ENCODE measurements around the gene STAB1.

The STAB1 gene, protein sequence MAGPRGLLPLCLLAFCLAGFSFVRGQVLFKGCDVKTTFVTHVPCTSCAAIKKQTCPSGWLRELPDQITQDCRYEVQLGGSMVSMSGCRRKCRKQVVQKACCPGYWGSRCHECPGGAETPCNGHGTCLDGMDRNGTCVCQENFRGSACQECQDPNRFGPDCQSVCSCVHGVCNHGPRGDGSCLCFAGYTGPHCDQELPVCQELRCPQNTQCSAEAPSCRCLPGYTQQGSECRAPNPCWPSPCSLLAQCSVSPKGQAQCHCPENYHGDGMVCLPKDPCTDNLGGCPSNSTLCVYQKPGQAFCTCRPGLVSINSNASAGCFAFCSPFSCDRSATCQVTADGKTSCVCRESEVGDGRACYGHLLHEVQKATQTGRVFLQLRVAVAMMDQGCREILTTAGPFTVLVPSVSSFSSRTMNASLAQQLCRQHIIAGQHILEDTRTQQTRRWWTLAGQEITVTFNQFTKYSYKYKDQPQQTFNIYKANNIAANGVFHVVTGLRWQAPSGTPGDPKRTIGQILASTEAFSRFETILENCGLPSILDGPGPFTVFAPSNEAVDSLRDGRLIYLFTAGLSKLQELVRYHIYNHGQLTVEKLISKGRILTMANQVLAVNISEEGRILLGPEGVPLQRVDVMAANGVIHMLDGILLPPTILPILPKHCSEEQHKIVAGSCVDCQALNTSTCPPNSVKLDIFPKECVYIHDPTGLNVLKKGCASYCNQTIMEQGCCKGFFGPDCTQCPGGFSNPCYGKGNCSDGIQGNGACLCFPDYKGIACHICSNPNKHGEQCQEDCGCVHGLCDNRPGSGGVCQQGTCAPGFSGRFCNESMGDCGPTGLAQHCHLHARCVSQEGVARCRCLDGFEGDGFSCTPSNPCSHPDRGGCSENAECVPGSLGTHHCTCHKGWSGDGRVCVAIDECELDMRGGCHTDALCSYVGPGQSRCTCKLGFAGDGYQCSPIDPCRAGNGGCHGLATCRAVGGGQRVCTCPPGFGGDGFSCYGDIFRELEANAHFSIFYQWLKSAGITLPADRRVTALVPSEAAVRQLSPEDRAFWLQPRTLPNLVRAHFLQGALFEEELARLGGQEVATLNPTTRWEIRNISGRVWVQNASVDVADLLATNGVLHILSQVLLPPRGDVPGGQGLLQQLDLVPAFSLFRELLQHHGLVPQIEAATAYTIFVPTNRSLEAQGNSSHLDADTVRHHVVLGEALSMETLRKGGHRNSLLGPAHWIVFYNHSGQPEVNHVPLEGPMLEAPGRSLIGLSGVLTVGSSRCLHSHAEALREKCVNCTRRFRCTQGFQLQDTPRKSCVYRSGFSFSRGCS (N-terminal part only)

DNA sequence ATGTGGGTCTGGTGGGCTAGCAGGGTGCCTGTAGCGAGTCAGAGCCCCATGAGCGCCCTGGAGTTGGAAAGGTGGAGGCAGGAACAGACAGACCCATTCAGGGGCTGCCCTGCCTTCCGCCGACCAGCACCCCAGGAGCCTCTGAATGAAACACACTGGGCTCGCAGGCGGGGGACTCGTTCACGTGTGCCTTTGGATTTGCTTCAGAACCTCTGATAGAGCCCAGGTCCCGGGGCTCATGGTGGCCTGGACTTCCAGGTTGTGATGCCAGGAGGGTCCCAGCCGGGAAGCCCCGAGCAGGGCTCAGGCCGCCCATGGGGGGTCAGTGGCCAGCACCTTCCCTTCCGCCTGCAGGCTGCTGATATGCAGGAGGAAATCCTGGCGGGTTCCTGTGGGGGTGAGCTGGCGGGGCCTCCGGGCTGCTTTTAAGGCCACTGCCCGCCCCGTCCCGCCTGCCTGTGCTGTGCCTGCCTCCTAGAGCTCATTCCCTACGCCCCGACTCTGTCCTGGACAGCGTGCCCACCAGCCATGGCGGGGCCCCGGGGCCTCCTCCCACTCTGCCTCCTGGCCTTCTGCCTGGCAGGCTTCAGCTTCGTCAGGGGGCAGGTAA lies at the start of gene STAB1:
Gene STAB1, plus strand, starts transcription at position 453 of the 610 bp plus-strand sequence. Its CDS starts 76 bp downstream, at position 529.
- in situ Hi-C loops (cut with MboI; ENCODE audit: low sequenced_read_pairs): no loop called here

DNA sequence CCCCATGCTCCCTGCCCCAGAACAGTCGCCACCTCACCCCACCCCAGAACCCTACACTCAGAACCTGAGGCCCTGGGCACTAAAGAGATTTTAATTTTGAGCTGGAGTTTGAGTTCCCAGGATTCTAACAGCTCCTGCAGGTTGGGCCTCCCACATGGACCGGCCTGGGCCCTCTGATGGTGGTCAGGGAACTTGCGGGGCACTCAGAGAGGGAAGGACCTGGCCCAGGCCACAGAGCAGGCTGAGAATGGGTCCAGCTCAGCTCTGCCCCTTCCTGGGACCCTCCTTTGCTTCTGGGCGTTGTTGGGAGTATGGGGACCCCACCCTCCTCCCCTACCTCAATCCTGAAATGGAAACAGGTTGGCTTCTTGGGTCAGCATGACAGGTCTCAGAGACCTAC lies 49.1 kb upstream of the STAB1 start:
- in situ Hi-C loops (cut with MboI; ENCODE audit: low sequenced_read_pairs): no loop called here

DNA sequence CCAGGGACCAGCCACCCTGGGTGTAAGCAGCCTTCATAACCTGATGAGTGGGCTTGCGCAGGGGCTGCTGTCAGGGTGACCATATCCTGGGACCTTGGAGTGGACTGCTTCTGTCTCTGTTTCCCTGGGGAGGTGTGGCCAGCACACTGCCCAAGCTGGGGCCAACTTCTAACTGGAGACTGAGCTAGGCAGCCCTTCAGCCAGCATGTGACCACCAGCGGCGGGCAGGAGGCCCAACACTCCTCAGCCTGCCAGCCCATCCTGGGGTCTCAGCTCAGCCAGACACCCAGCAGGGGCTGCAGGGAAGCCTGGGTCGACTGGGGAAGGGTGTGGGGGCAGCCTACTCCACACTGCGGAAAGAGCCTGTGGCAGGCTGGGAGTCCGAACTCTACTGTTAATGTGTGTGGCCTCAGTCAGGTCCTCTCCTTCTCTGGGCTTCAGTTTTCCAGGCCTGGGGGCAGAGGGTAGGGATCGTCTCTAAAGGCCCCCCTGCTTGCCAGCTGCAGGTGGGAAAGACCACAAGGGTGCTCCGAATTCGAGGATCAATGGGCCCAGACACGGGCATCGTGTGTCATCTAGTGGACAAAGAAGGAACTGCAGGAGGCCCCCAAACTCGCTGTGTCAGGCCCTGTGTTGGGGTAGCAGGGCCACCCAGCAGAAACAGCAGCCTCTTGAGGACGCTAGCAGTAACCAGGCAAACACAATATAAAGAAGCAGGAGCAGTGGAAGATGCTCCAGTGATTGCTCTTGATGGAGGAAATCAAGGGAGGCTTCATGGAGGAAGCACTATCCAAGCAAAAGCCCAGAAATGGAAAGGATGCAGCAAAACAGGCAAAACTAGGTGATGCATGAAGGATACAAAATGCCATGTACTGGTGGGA lies 48.3 kb upstream of the STAB1 start:
- in situ Hi-C loops (cut with MboI; ENCODE audit: low sequenced_read_pairs): no loop called here

DNA sequence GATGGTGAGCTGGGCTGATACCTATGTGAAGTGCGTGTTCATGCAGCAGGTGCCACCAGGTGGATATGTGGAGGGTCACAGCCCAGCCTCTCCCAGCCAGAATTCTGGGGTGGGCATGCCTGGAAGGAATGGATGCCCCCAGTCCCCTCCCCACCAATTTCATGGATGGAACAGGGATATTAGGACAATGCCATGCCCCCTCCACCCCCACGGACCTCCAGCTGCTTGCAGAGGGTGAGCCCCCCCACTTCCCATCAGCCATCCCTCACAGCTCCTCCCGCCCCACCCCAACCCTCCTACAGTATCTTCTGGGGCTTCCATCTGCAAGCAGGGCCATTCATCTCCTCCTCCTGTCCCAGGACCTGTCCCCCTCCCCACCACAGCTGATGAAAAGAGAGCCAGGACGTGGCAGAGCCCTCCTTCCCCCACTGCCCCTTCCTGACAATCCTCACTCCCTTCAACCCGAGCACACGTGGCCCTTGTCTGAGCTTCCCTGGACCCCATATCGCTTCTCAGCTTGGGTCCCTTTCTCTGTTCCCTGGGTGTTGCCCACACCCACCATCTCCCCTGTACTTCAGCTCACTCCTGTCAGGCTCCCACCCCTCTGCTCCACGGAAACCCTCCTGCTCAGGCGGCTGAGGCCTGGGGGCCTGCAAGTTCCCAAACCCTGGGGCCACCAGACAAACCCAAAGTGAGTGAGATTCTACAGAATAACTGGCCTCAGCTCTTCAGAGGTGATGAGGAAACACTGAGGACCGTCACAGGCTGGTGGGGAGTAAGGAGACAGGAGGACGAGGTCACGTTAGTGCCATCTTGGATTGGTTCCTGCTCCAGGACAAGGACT lies 47.4 kb upstream of the STAB1 start:
- in situ Hi-C loops (cut with MboI; ENCODE audit: low sequenced_read_pairs): no loop called here

DNA sequence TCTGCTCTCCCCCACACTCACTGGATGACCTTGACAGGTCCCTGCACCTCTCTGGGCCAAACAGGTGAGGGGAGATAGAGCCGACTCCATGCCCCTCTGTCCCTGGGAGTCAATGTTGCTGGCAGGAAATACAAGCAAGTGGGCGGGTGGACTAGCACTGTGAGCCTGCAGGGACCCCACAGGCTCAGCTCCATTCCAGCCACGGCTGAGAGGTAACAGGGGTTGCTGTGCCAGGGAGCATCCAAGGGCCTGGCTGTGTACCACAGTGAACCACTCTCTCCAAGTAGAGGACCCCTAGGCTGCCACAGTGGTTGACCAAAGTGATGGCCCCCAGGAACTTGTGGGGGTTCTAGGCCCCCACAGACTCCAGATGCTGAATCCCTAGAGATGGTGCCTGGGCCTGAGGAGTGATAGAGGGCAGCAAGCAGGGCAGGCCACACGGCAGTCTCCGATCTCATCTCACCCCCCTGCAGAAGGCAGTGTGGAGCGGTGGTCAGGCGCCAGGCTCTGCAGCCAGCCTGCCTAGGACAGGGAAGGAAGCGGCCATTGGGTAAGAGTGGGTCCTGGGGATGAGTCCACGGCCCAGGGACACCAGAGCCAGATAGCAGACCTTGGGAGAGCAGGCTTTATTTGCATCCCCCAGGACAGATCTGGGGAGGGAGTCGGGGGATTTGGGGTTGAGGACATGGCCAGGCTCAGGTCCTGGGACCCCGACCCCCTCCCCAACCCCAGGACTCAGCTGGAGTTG lies 44.5 kb upstream of the STAB1 start:
- in situ Hi-C loops (cut with MboI; ENCODE audit: low sequenced_read_pairs): no loop called here

DNA sequence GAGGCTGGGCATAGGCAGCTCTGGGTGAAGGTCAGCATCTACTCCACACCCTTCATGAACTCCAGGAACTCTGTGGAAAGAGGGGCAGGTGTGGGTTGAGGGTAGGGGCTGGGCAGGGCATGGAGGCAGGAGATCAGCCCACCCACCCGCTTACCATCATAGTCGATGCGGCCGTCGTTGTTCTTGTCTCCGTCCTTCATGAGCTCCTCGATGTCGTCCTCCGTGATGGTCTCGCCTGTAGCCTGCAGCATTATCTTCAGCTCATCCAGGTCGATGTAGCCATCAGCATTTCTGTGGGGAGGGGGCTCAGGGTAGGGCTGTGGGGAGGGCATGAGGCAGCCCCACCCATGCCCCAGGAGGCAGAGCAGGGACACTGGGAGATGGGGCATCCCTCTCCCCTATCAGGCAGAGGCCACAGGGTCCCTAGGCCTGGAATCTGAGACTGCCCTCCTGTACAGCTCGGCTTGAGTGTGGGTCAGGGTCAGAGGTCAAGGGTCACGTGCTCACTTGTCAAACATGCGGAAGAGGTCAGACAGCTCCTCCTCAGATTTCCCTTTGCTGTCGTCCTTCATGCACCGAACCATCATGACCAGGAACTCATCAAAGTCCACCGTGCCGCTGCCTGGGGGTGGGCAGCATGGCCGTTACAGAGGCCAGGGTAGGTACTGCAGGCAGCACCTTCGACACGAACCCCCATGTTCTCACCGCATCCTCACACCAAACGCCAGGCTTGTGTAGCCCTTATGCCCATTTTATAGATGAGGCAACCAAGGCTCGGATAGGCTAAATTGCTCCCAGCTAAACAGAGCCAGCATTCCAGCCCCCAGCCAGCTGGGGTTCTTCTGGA lies 43.7 kb upstream of the STAB1 start:
- in situ Hi-C loops (cut with MboI; ENCODE audit: low sequenced_read_pairs): no loop called here

DNA sequence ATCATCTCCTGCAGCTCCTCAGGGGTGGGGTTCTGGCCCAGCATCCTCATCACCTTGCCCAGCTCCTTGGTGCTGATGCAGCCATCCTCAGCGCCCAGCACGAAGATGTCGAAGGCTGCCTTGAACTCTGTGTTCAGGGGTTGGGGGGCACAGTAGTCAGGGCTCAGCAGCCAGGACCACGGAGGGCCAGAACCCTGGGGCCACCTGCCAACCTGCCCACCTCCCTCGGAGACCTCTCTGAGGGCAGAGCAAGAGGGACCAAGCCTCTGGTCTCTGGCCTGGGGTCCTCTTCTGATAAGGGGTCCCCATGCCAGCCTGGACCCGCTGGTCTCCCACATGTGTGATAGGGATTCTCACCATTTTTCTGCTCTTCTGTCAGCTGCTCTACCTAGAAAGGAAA lies 43.0 kb upstream of the STAB1 start:
- in situ Hi-C loops (cut with MboI; ENCODE audit: low sequenced_read_pairs): no loop called here

DNA sequence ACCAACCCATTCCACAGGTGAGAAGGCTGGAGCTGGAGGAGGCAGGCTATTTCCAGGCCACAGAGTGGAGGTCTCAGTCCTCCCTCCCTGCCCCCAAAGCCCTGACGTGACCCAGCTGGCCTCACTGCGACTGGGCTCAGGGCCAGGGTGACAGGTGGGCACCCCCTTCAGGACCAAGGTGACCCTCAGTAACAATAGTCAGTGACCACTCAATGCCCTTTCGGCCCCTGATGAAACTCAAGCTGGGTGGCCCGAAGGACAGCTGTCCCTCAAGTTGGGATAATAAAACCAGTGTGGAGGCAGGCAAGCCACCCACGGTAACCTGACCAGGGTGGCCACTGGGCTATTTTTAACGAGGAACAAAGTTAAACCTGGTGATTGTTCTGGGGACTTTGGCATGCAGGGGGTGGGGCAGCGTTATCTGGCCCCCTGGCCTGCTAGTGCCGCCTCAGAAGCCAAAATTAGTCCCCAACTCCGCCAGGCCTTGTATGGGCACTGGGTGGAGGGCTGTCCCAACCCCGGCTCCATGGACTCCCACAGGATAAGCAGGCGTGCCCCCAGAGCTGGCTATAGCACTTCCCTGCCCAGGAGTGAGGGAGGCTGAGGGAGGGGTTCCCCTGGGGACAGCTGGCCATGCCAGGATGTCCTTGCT lies 42.4 kb upstream of the STAB1 start:
- in situ Hi-C loops (cut with MboI; ENCODE audit: low sequenced_read_pairs): no loop called here

DNA sequence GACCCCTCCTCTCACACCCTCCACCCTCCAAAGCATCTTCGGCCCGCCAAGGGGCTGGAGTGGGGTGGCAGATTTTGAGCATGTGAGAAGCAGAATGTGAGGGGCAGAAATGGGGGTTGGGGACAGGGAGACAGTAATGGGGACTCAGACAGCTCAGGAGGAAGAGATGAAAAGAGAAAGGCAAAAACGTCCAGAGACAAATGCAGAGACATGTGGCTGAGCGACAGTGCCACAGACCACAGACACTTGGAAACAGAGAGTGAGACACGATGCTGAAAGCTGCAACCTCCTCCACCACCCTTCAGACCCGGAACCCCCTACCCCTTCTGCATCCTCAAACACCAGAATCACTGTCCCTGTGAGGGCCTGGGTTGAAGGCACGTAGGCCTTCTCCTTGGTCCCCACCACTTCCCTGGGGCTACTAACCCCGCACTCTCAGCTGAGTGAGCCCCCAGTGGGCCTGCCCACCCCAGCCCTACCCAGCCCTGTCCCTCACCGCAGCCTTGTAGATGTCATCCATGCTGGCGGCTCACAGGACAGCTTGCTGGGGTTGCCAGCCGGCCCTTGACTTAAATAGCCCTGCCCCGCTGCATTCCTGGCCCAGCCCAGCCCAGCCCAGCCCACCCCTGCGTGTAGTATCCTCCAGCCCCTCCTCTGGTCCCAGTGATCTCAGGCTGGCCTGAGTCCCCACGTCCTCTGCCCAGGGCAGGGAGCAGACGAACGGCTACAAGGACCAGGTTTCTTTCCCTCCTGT lies 41.5 kb upstream of the STAB1 start, which contains the start of gene TNNC1:
Gene TNNC1, minus strand, starts transcription at position 546 of the 754 bp plus-strand sequence. Its CDS starts 26 bp downstream, at position 520.
- in situ Hi-C loops (cut with MboI; ENCODE audit: low sequenced_read_pairs): no loop called here

DNA sequence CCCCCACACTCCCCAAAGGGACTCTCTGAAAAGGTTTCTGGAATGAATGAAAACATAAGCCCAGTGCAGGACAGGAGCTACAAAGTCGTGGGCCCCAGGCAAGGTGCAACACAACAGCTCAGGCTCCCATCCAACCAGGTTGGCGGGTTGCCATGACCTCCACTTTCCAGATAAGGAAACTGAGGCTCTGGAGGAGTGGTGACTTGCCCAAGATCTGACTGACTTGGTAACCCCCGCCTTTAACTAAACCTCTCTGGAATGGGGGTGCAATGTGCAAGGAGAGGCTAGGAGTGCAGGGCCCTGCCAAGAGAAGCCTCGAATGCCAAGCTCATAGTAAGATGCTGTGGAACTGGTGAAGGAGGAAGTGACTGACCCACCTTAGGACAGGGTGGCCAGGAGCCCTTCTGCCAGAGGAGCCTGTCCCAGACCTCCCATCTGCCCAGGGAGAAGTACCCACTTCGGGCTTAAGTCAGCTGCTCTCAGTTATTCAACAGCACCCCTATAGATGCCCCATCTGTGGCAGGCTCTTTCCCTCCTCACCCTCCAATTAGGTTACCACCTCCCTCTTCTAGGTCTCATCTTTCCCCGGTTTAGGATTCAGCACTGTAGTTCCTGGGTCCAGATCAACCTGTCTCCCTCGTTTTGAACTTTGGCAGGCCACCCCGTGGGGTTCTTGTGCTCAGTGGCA lies 40.7 kb upstream of the STAB1 start:
- in situ Hi-C loops (cut with MboI; ENCODE audit: low sequenced_read_pairs): no loop called here

DNA sequence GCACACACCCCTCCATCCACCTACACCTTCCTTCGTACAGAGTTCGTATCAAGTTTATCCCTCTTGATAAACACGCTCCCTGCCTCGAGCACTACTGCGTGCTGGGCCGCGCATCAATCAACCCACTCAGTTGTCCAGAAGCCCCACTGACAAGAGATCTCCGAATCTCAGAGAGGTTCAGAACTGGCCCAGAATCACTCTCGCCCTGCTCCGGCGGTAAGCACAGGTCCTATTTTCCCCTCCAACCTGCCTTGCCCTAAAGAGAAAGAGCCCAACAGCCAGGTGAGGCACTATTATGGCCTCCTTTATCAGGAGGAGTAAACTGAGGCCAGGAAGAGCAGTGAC lies 40.2 kb upstream of the STAB1 start:
- in situ Hi-C loops (cut with MboI; ENCODE audit: low sequenced_read_pairs): no loop called here

DNA sequence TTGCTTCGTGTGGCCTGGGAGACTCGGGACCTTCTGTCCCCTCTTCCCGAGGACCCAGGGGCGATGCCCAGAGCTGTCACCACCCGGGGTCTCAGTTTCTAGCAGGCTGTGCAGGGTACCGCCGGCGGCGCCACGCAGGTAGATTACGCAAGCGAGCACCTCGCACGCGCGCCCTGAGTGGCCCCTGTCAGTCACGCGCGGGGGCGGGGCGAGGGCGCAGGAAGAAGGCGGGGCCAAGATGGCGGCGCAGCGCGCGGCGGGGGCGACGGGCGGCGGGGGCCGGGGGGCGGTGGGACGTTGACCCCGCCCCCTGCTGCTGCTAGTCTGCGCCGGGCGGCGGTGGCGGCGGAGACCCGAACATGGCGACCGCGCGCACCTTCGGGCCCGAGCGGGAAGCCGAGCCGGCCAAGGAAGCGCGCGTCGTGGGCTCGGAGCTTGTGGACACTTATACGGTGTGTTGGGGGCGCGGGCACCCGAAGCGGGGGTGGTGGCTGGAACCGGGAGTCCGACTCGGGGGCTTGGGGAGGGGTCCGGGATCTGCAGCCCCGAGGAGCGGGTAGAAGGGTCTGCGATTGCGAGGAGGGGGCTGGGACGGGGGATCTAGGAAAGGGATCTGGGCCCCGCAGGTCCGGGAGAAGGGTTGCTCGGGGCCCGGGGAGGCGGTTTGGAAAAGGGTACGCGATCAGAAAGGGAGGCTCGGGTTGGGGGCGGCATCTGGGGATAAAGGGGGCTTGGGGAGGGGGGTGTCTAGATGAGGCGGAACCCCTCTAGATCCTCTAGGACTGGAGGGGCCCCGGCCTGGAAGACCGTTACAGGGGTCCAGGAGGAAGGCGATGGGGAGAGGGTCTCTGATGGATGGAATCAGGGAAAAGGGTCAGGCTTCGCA lies 39.6 kb upstream of the STAB1 start, which contains the start of gene NISCH:
Gene NISCH, plus strand, starts transcription at position 322 of the 886 bp plus-strand sequence. Its CDS starts 38 bp downstream, at position 360.
- in situ Hi-C loops (cut with MboI; ENCODE audit: low sequenced_read_pairs): no loop called here

DNA sequence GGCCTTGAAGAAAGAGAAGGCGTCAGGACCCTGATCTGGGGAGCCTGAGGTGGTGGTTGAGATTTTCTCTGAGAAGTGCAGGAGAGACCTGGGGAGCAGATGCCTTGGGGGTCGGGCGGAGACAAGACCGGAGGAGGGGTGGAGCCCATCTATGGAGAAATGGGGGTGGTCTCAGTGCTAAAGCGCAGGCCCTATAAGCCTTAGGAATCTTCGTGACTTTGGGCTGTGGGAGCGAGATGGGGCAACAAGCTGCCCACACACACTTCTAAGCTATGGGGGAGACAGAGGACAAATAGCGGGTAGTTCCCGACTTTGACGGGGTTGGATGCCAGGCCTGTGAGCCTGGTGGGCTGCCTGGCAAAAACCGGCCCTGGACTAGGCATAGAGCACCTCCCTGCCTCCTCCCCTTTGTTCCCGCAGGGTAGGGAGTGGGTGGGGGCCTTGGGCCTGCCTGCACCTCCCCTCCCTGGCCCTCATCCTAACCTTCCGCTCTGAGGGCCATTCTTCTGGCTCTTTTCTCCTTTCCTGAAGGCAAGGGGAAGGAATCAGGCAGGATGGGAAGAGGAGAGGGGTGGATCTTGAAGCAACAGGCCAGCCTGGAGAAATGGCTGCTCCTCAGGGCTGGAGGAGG lies 38.9 kb upstream of the STAB1 start:
- in situ Hi-C loops (cut with MboI; ENCODE audit: low sequenced_read_pairs): no loop called here

DNA sequence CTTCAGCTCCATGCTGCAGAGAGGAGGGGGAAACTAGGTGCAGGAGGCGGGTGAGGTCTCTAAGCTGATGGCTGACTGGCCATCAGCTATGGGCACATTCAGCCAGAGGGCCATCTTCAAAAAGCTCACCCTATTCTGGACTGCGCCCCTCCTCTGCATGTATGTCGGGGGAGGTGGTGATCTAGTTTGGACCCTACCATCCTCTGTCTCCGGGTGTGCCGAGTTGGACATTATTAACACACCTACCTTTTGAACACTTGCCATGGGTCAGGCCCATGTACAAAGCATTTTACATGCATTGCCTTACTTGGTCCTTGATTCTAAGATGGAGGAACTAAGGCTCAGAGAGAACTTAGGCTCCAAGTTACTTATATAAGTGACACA lies 38.3 kb upstream of the STAB1 start:
- in situ Hi-C loops (cut with MboI; ENCODE audit: low sequenced_read_pairs): no loop called here
